Activated CD4-positive, CD25-positive, alpha-beta regulatory T cell treated with anti-CD3 and anti-CD28 coated beads, Interleukin-2, amount 50 U/mL, for 72 hours (primary cell): Measurements from ENCODE around the gene TJP2.
"Not testable (repeated sequence)": the region's sequence is repeated elsewhere in the genome, so short reads cannot be mapped to it uniquely, and the experiment has no call there.

ENCODE experiments used
- DNase-seq: peaks from one replicate; pipeline ENCODE4 v3.0.0; 2021

TJP2 gene

GRCh38 chr9:69164573-69164972 lies 9.5 kb upstream of the TJP2 start:
- DNase-seq = not testable (repeated sequence)

GRCh38 chr9:69165581-69165980 lies 8.5 kb upstream of the TJP2 start:
- no peak for DNase-seq

GRCh38 chr9:69168709-69169217 lies 5.3 kb upstream of the TJP2 start:
- DNase-seq = peak; percentile 62

- DNase-seq = no peak
Measured at GRCh38 chr9:69170231-69170630, 3.8 kb upstream of the TJP2 start.

- no peak for DNase-seq
Measured at GRCh38 chr9:69171049-69171448, 3.0 kb upstream of the TJP2 start.

- no peak for DNase-seq
Measured at GRCh38 chr9:69171517-69171916, 2.6 kb upstream of the TJP2 start.

GRCh38 chr9:69172895-69173294 lies 1.2 kb upstream of the TJP2 start:
- DNase-seq = no peak

- DNase-seq = no peak
Measured at GRCh38 chr9:69173497-69173890, 583 bp upstream of the TJP2 start.

- peak; percentile 40 for DNase-seq
Measured at GRCh38 chr9:69174616-69175463, 763 bp downstream of the TJP2 start.

GRCh38 chr9:69175486-69175885 lies 1.4 kb downstream of the TJP2 start:
- no peak for DNase-seq

GRCh38 chr9:69176471-69177171 lies 2.5 kb downstream of the TJP2 start:
- DNase-seq = no peak

- no peak for DNase-seq
Measured at GRCh38 chr9:69178583-69179011, 4.5 kb downstream of the TJP2 start.

- no peak for DNase-seq
Measured at GRCh38 chr9:69179037-69179436, 5.0 kb downstream of the TJP2 start.

GRCh38 chr9:69180200-69180599 lies 6.1 kb downstream of the TJP2 start:
- DNase-seq = no peak

GRCh38 chr9:69180670-69181069 lies 6.6 kb downstream of the TJP2 start:
- DNase-seq = no peak

GRCh38 chr9:69181908-69182353 lies 7.9 kb downstream of the TJP2 start:
- DNase-seq = no peak

- no peak for DNase-seq
Measured at GRCh38 chr9:69184266-69184665, 10.2 kb downstream of the TJP2 start.

GRCh38 chr9:69186841-69187611 lies 12.9 kb downstream of the TJP2 start:
- no peak for DNase-seq

- DNase-seq = no peak
Measured at GRCh38 chr9:69188975-69189374, 14.9 kb downstream of the TJP2 start.

- DNase-seq = no peak
Measured at GRCh38 chr9:69190086-69190862, 16.2 kb downstream of the TJP2 start.

- DNase-seq = no peak
Measured at GRCh38 chr9:69190863-69191181, 16.7 kb downstream of the TJP2 start.

- DNase-seq = no peak
Measured at GRCh38 chr9:69191231-69191630, 17.2 kb downstream of the TJP2 start.

GRCh38 chr9:69192214-69192613 lies 18.1 kb downstream of the TJP2 start:
- no peak for DNase-seq
